DOHH2 (cell line): ENCODE data around the gene NOS1.

Source experiments
- H3F3A ChIP-seq: fragments of 200-600 bp; sonication (generic), shearing (Covaris generic); 2 replicates; pipeline ENCODE4 v1.6.0; 2016; ENCODE audit warnings: antibody characterized with exemption, mild to moderate bottlenecking; ENCODE audit not compliant: control insufficient read depth, insufficient read depth
- H3K27ac ChIP-seq: fragments of 200-600 bp; sonication (generic); 2 replicates; pipeline ENCODE4 v1.5.1; 2014; ENCODE audit warnings: low read depth, mild to moderate bottlenecking, low read length, moderate library complexity
- H3K27me3 ChIP-seq: fragments of 200-600 bp; sonication (generic); 2 replicates; pipeline ENCODE4 v1.6.1; 2014; ENCODE audit warnings: mild to moderate bottlenecking, low read length, mixed read lengths; ENCODE audit not compliant: control insufficient read depth
- H3K36me3 ChIP-seq: fragments of 200-600 bp; sonication (generic); 2 replicates; pipeline ENCODE4 v1.6.1; 2014; ENCODE audit warnings: mild to moderate bottlenecking, low read length, moderate library complexity, mixed read lengths; ENCODE audit not compliant: control insufficient read depth
- H3K4me1 ChIP-seq: fragments of 200-600 bp; sonication (generic); 2 replicates; pipeline ENCODE4 v1.6.1; 2014; ENCODE audit warnings: mild to moderate bottlenecking, low read length, mixed read lengths; ENCODE audit not compliant: control insufficient read depth
- H3K4me2 ChIP-seq: fragments of 200-600 bp; sonication (generic); 2 replicates; pipeline ENCODE4 v1.6.0; 2014; ENCODE audit warnings: mild to moderate bottlenecking, low read length, moderate library complexity
- H3K4me3 ChIP-seq: fragments of 200-600 bp; sonication (generic); 2 replicates; pipeline ENCODE4 v1.5.1; 2014; ENCODE audit warnings: mild to moderate bottlenecking, low read length, mixed read lengths
- H3K79me2 ChIP-seq: fragments of 200-600 bp; sonication (generic); 2 replicates; pipeline ENCODE4 v1.6.1; 2014; ENCODE audit warnings: mild to moderate bottlenecking, low read length, mixed read lengths; ENCODE audit not compliant: control insufficient read depth
- H3K9me2 ChIP-seq: fragments of 200-600 bp; sonication (generic); replicated peaks from 2 replicates; pipeline ENCODE4 v1.6.1; 2014; ENCODE audit warnings: mild to moderate bottlenecking, low read length, mixed read lengths; ENCODE audit not compliant: control insufficient read depth
- H3K9me3 ChIP-seq: fragments of 200-600 bp; sonication (generic); 2 replicates; pipeline ENCODE4 v1.6.1; 2014; ENCODE audit warnings: antibody characterized with exemption, low read length, mixed read lengths; ENCODE audit not compliant: control insufficient read depth, insufficient read depth
- H4K20me1 ChIP-seq: fragments of 200-600 bp; sonication (generic); 2 replicates; pipeline ENCODE4 v1.6.0; 2014; ENCODE audit warnings: low read depth, mild to moderate bottlenecking, antibody characterized with exemption, low read length, moderate library complexity; ENCODE audit not compliant: control insufficient read depth, insufficient read depth
- CTCF ChIP-seq: fragments of 200-600 bp; sonication (generic); IDR thresholded peaks from one replicate; pipeline ENCODE4 v1.5.1; 2014; ENCODE audit warnings: antibody characterized with exemption, mild to moderate bottlenecking, low read depth, low read length; ENCODE audit not compliant: poor library complexity, severe bottlenecking
- EZH2phosphoT487 ChIP-seq: fragments of 200-600 bp; sonication (generic); IDR thresholded peaks from 2 replicates; pipeline ENCODE4 v1.6.1; 2017; ENCODE audit warnings: borderline replicate concordance, mild to moderate bottlenecking, antibody characterized with exemption, low read length, moderate library complexity, mixed read lengths

The NOS1 gene

GRCh38 chr12:117352206-117352605, 9.2 kb downstream of the NOS1 start:
- H3F3A ChIP-seq: no peaks in the 10 kb centered on the region

GRCh38 chr12:117350140-117350539, 11.3 kb downstream of the NOS1 start:
- no peaks in the 10 kb centered on the region for H3K4me1 ChIP-seq
- H4K20me1 ChIP-seq: no peaks in the 10 kb centered on the region
- H3K9me3 ChIP-seq: no peaks in the 10 kb centered on the region
- no peaks in the 10 kb centered on the region for H3K9me2 ChIP-seq
- H3K27me3 ChIP-seq: no peaks in the 10 kb centered on the region
- TF ChIP-seq EZH2phosphoT487: no peak
- TF ChIP-seq CTCF: no peak
- no peaks in the 10 kb centered on the region for H3F3A ChIP-seq
- no peak overlapping the region for H3K27ac ChIP-seq
- H3K4me3 ChIP-seq: no peak overlapping the region
- H3K79me2 ChIP-seq: no peaks in the 10 kb centered on the region
- no peak overlapping the region for H3K4me2 ChIP-seq
- H3K36me3 ChIP-seq: no peaks in the 10 kb centered on the region

More at GRCh38 chr12:117352206-117352605, 9.2 kb downstream of the NOS1 start:
- Histone ChIP-seq H3K9me2 (no peaks in the 10 kb centered on the region), H3K4me1 (no peaks in the 10 kb centered on the region), H3K27ac (no peak overlapping the region), H4K20me1 (no peaks in the 10 kb centered on the region), H3K4me2 (no peak overlapping the region), H3K27me3 (no peaks in the 10 kb centered on the region), H3K79me2 (no peaks in the 10 kb centered on the region), H3K36me3 (no peaks in the 10 kb centered on the region), H3K9me3 (no peaks in the 10 kb centered on the region), H3K4me3 (no peak overlapping the region)
- no peak for TF ChIP-seq EZH2phosphoT487
- TF ChIP-seq CTCF: no peak

GRCh38 chr12:117347588-117347987, 13.8 kb downstream of the NOS1 start:
- Histone ChIP-seq H3K4me2 (no peak overlapping the region), H4K20me1 (no peaks in the 10 kb centered on the region), H3K36me3 (no peaks in the 10 kb centered on the region), H3K79me2 (no peaks in the 10 kb centered on the region), H3K9me3 (no peaks in the 10 kb centered on the region), H3F3A (no peaks in the 10 kb centered on the region), H3K9me2 (no peaks in the 10 kb centered on the region), H3K4me3 (no peak overlapping the region), H3K4me1 (no peaks in the 10 kb centered on the region), H3K27me3 (no peaks in the 10 kb centered on the region), H3K27ac (no peak overlapping the region)
- TF ChIP-seq EZH2phosphoT487: no peak
- TF ChIP-seq CTCF: no peak

- TF ChIP-seq EZH2phosphoT487 (no peak), CTCF (no peak)
- H3K27me3 ChIP-seq: no peaks in the 10 kb centered on the region
- no peaks in the 10 kb centered on the region for H3K9me2 ChIP-seq
- no peak overlapping the region for H3K4me2 ChIP-seq
- no peaks in the 10 kb centered on the region for H3K4me1 ChIP-seq
- no peaks in the 10 kb centered on the region for H3K9me3 ChIP-seq
- H3K27ac ChIP-seq: no peak overlapping the region
- no peak overlapping the region for H3K4me3 ChIP-seq
- H4K20me1 ChIP-seq: no peaks in the 10 kb centered on the region
- H3F3A ChIP-seq: no peaks in the 10 kb centered on the region
- no peaks in the 10 kb centered on the region for H3K36me3 ChIP-seq
- no peaks in the 10 kb centered on the region for H3K79me2 ChIP-seq
These were observed 16.7 kb downstream of the NOS1 start for GRCh38 chr12:117344716-117345115.
